ENCODE measurements around the gene GPR52. TPM values are rescaled to one million over a fixed set of nuclear protein-coding genes. Genes with fewer than 3 reads are reported as not detected.

The GPR52 gene, protein sequence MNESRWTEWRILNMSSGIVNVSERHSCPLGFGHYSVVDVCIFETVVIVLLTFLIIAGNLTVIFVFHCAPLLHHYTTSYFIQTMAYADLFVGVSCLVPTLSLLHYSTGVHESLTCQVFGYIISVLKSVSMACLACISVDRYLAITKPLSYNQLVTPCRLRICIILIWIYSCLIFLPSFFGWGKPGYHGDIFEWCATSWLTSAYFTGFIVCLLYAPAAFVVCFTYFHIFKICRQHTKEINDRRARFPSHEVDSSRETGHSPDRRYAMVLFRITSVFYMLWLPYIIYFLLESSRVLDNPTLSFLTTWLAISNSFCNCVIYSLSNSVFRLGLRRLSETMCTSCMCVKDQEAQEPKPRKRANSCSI
- under 1 TPM; 0.58 to 0.97 TPM for total RNA-seq

DNA sequence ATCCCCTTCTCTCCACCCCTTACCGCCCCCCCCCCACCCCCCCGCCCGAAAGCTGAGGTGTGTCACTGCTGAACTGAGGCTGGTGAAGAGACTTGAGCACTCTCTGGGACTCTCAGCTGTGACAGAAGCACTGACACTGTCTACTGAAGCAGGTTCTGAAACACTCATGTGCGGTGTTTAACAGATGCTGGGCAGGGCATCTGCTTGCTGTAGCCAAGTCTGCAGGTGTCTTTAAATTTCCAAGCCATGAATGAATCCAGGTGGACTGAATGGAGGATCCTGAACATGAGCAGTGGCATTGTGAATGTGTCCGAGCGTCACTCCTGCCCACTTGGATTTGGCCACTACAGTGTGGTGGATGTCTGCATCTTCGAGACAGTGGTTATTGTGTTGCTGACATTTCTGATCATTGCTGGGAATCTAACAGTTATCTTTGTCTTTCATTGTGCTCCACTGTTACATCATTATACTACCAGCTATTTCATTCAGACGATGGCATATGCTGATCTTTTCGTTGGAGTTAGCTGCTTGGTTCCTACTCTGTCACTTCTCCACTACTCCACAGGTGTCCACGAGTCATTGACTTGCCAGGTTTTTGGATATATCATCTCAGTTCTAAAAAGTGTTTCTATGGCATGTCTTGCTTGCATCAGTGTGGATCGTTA is at the start of gene GPR52:
Gene GPR52 (plus strand): TSS at position 99 of the 665 bp plus-strand sequence. CDS start 148 bp downstream, at position 247.
- Mint-ChIP-seq H3K27me3 (no peaks in the 10 kb centered on the region), H3K9me3 (no peaks in the 10 kb centered on the region), H3K36me3 (ENCODE audit: low read depth) (no peaks in the 10 kb centered on the region), H3K4me1 (ENCODE audit: low read depth) (no peaks in the 10 kb centered on the region), H3K27ac (no peak within 1 kb of the TSS), H3K4me3 (no peak within 1 kb of the TSS)
- DNase-seq (no peak), ATAC-seq (no peak)
- ChIA-PET POLR2A (no interaction called here), CTCF (no interaction called here)
- intact Hi-C loops (cut with micrococcal nuclease), result no loop called here
- TF ChIP-seq, protein P1, sequence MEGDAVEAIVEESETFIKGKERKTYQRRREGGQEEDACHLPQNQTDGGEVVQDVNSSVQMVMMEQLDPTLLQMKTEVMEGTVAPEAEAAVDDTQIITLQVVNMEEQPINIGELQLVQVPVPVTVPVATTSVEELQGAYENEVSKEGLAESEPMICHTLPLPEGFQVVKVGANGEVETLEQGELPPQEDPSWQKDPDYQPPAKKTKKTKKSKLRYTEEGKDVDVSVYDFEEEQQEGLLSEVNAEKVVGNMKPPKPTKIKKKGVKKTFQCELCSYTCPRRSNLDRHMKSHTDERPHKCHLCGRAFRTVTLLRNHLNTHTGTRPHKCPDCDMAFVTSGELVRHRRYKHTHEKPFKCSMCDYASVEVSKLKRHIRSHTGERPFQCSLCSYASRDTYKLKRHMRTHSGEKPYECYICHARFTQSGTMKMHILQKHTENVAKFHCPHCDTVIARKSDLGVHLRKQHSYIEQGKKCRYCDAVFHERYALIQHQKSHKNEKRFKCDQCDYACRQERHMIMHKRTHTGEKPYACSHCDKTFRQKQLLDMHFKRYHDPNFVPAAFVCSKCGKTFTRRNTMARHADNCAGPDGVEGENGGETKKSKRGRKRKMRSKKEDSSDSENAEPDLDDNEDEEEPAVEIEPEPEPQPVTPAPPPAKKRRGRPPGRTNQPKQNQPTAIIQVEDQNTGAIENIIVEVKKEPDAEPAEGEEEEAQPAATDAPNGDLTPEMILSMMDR (IDR thresholded peaks at IDR 0.05), result no peak

DNA sequence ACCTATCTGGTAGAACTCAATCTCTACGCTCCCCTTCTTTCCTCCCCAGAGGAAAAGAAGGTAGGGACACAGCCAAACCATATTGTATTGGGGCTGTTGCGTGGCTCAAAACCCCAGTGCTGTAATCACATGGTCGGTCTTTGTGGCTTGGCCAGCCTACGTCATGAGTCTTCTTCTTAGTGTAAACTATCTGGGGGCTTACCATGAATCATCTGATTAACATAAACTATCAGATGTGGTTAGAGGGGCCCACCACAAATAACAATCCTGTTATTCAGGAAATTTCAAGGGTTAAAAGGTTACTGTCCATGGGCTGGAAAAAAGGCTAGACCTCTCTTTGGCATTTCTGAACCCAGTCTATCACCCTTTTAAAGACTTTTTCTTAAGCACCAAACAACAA is 49.5 kb upstream of the GPR52 start:
- POLR2A ChIA-PET, result no interaction called here
- TF ChIP-seq, protein P1 (IDR thresholded peaks at IDR 0.05), result no peak
- H3K4me3 Mint-ChIP-seq, result no peak overlapping the region
- DNase-seq (peak; percentile 45), ATAC-seq (no peak)
- CTCF ChIA-PET, result interaction anchor here (1.0 kb wide), 1 partner anchor 136 kb away, joined by 3 read pairs; no protein-coding TSS in a partner anchor
- intact Hi-C loops (cut with micrococcal nuclease), result no loop called here
- H3K27me3 Mint-ChIP-seq, result no peaks in the 10 kb centered on the region
- peaks cover 41% of the 10 kb centered on the region for H3K36me3 Mint-ChIP-seq (ENCODE audit: low read depth)
- no peak overlapping the region for H3K27ac Mint-ChIP-seq
- H3K9me3 Mint-ChIP-seq, result peaks cover 2% of the 10 kb centered on the region
- H3K4me1 Mint-ChIP-seq (ENCODE audit: low read depth), result peaks cover 11% of the 10 kb centered on the region

DNA sequence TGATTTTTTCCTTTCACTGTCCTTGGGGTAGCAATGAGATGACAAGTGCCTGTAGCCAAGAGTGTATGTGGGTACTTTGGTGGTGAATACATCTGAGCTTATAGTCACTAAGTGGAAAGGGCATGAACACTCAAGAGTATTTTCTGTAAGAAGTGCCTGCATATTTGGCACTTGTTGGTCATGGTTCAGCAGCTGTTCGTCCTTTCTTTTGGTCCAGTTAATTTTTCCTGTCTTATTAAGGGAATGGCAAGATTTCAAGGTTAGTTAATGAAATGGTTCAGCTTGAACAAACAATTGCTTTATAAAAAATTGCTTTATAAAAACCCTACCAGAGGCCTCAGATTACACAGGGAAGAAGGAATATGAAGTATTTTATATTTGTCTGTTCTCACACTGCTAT is 48.6 kb upstream of the GPR52 start:
- POLR2A ChIA-PET, result no interaction called here
- peaks cover 35% of the 10 kb centered on the region for H3K36me3 Mint-ChIP-seq (ENCODE audit: low read depth)
- H3K27ac Mint-ChIP-seq, result no peak overlapping the region
- intact Hi-C loops (cut with micrococcal nuclease), result no loop called here
- TF ChIP-seq, protein P1 (IDR thresholded peaks at IDR 0.05), result no peak
- H3K4me1 Mint-ChIP-seq (ENCODE audit: low read depth), result peaks cover 11% of the 10 kb centered on the region
- CTCF ChIA-PET, result no interaction called here
- H3K9me3 Mint-ChIP-seq, result peaks cover 2% of the 10 kb centered on the region
- no peak overlapping the region for H3K4me3 Mint-ChIP-seq
- DNase-seq, result no peak
- no peak for ATAC-seq
- no peaks in the 10 kb centered on the region for H3K27me3 Mint-ChIP-seq

DNA sequence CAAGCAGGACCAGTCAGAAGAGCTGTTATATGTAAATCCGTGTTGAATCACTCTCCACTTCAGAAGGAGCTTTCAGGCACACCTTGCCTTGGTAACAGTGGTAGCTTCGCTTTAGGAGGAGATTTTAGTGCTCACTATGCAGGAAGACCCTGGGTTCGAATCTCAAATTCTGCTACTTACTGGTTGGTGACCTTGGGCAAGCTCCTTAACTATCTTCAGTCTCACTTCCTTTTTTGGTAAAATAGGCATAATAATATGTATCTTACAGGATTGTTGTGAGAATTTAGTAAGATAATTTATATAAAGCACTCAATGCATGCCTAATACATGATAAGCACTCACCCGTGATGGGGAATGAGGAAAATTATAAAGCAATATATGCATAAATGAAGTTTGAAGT is 46.7 kb upstream of the GPR52 start:
- CTCF ChIA-PET, result interaction anchor here (0.7 kb wide), 1 partner anchor 89 kb away, joined by 3 read pairs; no protein-coding TSS in a partner anchor

More for the DNA sequence above, 46.7 kb upstream of the GPR52 start:
- Mint-ChIP-seq H3K4me3 (no peak overlapping the region), H3K4me1 (ENCODE audit: low read depth) (peaks cover 11% of the 10 kb centered on the region), H3K36me3 (ENCODE audit: low read depth) (peaks cover 28% of the 10 kb centered on the region), H3K27me3 (no peaks in the 10 kb centered on the region), H3K27ac (no peak overlapping the region), H3K9me3 (peaks cover 2% of the 10 kb centered on the region)
- intact Hi-C loops (cut with micrococcal nuclease), result no loop called here
- POLR2A ChIA-PET, result no interaction called here
- TF ChIP-seq, protein P1 (IDR thresholded peaks at IDR 0.05), result no peak
- DNase-seq (no peak), ATAC-seq (no peak)

Data from activated CD8-positive, alpha-beta T cell treated with anti-CD3 and anti-CD28 coated beads for 36 hours (primary cell).